Right kidney (tissue), 1 donor: ENCODE results near the gene SLC22A7.

Experiments
- DNase-seq: peaks from one replicate; pipeline ENCODE4 v3.0.0-alpha.2; 2016

Gene SLC22A7

DNA sequence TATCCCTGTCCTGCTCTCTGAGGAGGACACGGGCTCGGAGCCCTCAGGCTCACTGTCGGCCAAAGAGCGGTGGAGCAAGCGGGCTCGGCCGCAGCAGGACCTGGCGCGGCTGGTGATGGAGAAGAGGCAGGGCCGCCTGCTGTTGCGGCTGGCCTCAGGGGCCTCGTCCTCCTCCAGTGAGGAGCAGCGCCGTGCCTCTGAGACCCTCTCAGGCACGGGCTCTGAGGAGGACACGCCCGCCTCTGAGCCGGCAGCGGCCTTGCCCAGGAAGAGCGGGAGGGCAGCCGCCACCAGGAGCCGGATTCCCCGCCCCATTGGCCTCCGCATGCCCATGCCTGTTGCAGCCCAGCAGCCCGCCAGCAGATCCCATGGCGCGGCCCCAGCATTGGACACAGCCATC lies 14.2 kb upstream of the SLC22A7 start:
- no peak for DNase-seq

DNA sequence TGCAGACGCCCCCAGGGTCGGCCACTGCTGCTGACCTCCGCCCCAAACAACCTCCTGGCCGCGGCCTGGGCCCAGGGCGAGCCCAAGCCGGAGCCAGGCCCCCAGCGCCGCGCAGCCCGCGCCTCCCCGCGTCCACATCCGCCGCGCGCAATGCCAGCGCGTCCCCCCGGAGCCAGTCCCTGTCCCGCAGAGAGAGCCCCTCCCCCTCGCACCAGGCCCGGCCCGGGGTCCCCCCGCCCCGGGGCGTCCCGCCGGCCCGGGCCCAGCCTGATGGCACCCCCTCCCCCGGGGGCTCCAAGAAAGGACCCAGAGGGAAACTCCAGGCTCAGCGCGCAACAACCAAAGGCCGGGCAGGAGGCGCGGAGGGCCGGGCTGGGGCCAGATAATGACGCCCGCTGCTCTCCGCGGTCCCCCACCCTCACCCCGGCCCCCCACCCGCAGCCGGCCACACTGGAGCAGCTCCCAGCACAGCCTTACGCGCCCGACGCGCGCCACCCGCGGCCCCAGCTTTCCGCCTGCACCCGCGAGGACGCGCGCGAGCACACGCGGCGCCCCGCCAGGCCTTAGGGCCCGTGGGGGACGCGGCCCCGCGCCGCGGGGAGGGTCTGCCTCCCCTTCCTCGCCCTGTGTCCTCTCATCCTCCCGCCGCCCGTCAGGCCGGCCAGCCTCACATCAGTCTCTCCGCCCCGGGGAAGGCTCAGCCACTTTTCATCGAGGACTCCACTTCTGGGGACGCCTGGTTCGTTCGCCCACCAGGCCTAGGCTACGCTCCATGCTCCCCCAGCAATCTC lies 12.9 kb upstream of the SLC22A7 start:
- peak; percentile 64 for DNase-seq

DNA sequence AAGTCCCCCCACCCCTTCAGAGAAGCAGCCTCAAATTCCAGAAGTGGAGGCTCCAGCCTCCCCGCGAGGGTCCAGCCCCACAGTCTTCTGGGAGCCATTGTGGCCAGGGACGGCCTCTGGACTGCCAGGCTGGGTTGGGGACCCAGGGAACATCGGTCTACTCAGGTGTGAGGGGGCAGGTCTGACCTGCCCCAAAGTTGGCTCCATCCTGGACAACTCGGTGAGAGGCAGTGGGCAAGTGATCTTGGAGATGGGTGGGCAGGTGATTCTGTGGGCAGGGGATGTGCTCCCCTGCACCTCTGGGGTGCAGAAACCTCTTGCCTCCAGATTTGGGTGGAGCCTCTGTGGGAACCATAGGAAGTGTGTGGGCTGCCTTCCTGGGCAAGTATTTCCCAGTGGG lies 12.2 kb upstream of the SLC22A7 start:
- DNase-seq: no peak

DNA sequence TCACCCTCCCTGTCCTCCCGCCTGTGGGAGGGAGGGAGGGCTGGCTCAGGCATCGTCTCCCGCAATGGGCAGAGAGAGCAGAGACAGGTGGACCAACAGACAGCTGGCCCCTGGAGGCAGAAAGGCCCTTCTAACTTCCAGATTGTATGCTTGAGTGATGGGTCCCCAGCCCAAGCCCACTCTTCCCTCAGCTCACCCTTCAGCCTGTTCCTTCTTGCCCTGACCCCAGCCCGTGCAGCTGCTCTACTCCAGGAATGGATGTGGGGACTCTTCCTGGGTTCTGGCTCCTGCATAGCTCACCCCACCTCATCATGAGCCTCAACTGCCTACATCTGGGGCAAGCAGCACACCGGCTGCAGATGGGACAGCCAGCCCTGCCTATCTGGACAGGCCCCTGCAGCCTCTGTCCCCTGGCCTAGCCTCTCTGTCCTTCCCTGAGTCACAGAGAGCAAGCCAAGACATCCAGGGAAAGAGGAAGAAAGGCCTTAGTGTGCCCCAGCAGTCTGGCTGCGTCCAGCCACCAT lies 11.5 kb upstream of the SLC22A7 start:
- no peak for DNase-seq

DNA sequence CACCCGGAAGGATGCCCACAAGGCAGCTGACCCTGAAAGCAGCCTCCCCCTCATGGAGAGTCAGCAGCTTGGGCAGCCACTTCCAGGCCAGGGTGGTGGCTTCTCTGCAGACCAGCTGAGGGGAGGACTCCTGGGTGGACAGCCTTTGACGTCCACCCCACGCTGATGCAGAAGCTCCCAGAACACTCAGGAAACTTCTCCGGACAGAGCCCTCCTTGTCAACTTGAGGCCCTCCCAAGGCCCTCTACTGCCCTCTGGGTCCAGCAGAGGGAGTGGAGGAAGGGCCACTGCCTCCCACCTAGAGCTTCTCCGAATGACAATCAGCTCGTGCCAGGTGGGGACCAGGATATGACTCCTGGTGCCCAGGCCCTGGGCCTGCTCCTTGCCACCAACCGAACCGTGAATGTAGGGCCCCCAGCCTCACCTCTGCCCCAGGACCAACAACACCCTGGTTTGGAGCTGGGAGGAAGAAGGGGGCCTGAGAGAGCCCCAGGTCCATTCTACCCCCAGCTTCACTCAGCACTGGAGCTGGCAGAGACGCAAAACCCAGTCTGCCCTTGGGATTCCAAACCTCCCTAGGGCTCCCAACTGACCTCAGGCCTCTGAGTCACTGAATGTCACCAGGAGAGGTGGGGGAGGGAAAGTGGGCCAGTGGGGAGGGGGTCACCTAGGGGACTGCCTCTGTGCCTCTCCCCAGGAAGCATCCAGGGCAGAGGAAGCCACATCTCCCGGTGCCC lies 10.9 kb upstream of the SLC22A7 start:
- peak; percentile 33 for DNase-seq

DNA sequence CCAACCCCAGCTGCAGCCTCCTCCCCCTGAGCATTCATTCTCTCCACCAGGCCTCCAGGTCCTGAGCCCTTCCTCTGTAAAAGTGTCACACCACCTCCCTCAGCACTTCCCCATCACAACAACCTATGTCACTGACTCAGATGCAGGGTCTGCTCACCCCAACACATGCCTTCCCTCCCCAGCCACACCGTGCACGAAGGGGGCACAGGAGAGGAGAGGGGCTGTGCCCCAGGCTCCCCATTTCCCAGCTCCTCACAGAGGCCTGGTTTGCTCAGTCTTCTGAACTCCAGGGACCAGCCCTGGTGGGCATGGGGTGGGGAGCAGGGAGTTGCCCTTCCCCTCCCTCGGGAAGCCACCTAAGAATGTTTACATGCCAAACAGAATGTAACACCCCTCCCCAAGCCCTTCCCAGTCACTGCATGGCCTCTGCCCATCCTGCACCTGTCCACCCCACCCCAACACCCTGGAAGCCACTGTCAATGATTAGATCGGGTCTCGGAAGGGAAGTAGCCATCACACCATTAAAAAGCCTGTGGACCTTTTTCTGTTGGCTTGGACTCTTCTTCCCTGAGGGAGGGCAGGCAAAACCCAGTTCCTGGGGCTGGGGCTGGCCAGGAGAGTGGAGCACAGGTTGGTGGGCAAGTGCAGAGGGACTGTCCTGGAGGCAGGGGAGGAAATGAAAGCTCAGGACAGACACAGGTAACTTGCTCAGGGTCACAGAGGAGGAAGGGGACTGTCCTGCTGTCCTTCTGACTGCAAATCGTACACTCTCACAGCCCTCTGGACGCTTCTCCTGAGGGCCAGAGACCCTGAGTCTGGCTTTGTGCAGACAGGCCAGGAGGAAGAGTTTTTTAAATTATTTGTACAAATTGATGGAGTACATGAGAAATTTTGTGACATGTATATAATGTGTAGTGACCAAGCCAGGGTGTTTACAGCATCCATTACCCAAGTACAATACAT lies 10.1 kb upstream of the SLC22A7 start:
- DNase-seq: no peak

DNA sequence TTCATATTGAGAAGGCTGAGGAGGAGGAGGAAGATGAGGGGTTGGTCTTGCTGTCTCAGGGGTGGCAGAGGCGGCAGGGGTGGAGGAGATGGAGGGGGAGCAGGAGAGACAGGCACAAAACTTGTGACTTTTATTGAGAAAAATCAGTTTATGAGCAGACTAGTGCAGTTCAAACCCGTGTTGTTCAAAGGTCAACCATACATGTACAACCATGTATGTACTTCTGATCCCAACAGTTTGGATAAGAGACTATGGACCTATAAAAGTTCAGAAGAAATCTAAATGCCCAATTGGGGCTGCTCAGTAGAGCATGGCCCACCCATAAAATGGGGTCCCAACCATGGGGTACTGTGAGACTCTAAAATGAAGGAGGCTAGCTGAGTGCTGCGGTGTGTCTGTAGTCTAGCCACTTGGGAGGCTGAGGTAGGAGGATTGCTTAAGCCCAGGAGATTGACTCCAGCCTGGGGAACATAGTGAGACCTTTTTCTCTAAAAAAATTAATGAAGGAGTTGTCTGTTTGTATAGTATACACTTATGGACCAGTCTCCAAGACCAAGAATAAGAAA lies 7.6 kb upstream of the SLC22A7 start:
- DNase-seq: no peak

DNA sequence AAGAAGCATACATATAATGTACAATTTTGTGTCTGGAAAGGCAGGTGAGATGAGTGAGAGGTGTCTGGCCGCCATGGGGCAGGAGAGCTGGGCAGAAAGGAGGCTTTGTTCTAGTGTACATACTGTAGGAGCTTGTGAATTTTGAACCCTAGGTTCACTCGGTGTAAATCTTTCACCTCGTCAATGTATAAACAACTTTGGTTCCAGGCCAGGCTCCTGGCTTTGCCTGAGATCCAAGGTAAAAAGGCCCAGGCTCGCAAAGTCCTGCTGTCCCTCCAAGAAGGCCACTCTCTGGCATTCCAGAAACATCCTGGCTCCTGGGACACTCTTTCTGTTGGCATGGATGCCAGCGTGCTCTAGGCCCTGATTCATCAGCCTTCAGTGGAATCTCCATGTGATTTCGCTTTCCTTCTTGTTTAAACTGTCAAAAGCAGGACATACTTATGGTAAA lies 7.1 kb upstream of the SLC22A7 start:
- no peak for DNase-seq

DNA sequence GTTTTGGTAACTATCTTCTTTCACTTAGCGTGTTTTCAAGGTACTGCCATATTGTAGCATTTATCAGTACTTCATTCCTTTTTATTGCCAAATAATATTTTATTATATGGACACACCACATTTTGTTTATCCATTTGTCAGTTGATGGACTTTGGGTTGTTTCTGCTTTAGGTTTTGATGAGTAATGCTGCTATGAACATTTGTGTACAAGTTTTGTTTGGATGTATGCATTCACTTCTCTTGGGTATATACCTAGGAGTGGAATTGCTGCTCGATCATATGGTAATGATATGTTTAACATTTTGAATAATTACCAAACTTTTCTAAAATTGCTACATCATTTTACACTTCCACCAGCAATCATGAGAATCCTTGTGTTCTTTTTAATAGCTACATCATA lies 6.4 kb upstream of the SLC22A7 start:
- DNase-seq: no peak

DNA sequence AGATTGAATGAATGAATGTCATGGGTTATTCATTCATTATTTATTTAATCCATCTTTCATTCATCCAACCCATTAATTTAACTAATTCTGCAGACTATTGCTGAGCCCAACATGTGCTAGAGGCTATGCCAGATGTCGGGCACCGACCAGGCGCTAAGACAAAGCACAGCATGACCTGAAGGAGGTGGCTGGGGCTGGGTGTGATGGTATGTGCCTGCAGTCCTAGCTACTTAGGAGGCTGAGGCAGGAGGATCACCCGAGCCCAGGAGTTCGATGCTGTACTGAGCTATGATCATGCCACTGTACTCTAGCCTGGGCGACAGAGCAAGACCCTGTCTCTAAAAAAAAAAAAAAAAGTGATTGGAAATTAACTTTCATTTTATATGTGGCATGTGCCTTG lies 5.7 kb upstream of the SLC22A7 start:
- DNase-seq: no peak

DNA sequence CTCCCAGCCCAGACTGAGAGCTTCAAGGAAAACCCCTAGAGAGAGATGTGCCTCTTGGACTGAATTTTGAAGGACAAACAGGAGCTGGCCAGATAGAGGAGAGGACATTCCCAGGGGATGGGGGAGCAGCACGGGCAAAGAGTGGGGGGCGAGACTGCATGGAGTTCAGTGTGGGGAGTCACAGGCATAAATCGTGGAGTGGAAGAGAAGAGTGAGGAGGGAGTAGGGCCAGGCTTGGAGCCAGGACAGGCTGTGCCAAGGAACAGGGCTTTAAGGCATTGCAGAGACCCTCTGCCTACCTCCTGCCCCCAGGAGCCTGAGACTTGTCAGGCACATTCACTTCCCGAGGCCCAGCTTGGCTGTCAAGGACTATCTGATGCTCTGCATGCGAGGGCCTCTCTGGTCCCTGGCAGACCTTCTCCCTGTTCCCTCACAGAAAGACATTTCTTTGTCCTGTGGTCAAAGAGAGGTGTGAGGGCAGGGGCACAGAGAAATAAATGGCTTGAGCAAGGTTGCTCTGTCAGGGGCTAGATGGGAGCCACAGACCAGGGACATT lies 5.2 kb upstream of the SLC22A7 start:
- no peak for DNase-seq

DNA sequence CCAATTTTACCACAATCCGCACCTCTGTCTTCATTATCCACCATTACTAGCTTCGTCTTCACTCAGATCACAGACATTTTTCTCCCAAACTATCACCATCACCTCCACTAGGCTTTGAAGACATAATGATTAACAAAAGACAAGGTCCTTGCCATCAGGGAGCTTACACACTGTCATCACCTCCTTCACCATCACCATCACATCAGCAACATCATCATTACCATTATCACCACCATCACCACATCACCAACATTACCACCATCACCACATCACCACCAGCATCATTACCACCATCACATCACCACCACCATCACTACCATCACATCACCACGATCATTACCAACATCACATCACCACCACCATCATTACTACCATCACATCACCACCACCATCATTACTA lies 4.4 kb upstream of the SLC22A7 start:
- DNase-seq: no peak

DNA sequence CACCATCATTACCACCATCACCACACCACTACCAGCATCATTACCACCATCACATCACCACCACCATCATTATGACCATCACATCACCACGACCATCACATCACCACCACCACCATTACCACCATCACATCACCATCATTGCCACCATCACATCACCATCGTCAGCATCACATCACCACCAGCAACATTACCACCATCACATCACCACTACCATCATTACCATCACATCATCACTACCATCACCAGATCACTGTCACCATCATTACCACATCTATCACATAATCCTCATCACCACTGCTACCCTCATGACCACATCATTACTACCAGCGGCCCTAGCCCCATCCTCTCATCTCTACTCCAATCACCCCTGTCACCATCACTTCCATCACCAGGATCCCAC lies 3.5 kb upstream of the SLC22A7 start:
- no peak for DNase-seq

DNA sequence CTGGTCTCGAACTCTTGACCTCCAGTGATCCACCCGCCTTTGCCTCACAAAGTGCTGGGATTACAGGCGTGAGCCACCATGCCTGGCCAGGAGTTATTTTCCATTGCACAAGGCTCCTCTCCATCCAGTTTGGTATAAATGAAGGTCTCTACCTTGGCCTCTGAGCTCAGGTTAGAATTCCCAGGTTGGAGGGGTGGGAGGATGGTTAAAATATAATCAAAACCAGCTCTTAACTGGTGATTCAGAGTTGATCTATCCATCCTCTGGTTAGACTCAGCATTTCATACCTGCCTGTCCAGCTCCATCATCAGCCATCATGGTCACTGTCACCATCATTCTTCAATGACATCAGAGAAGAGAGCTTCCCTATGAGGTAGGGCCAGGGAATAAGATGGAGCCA lies 2.6 kb upstream of the SLC22A7 start:
- no peak for DNase-seq

DNA sequence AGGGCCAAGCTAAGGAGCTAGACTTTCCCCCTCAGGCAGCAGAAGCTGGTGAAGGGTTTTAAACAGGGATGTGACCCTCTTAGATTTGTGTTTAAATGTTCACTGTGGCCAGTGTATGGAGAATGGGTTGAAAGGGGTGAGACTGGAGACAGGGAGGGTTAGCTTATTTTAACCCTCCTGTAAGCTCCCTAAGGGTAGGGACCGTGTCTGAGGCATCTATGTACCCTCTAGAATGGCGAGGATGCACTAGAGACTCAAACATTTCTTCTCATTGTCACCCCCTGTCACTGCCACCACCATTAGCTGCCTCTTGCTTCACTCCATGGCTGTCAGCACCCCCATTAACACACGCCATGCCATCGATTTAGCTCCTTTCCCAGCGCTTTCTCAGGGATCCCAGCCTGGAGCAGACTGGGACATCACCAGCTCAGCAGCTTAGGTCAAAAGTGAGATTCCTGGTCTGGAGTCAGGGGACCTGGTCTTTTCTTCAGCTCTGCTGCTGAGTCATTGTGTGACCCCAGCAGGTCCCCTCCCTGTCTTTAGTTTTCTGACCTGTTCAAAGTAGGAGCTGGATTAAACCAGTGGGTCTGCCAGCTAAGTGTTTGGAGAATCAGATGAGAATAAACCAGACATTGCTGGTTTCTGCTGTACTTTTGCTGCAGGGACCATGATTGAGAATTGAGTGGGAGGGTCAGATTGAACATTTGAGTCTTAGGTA lies 1.1 kb upstream of the SLC22A7 start:
- no peak for DNase-seq

DNA sequence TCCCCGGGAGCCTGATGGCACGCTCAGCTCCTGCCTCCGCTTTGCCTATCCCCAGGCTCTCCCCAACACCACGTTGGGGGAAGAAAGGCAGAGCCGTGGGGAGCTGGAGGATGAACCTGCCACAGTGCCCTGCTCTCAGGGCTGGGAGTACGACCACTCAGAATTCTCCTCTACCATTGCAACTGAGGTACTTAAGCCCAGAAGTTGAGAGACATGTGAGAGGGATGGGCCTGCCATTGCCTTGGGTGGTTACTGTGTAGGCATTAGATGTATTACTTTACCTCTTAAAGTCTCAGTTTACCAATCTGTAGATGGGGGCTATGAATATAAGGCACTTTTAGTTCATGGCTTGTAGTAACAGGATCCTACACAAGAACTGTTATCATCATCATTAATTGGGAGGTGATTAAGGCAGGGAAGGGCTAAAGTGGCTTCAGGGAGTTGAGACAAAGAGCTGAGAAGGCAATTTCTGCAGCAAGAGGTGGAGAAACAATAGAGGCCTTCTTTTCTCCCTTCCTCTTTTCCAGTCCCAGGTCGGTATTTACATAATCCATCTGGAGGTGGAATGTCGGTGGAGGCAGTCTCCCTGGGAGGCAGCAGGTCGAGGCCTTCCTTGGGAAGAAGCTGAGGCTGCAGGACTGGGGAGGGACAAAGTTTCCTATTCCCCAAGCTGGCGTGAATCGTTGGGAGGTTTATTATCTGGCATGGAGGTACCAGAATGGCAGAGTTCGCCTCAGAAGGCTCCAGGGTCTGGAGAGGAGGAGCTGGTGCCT lies 691 bp downstream of the SLC22A7 start:
- no peak for DNase-seq

DNA sequence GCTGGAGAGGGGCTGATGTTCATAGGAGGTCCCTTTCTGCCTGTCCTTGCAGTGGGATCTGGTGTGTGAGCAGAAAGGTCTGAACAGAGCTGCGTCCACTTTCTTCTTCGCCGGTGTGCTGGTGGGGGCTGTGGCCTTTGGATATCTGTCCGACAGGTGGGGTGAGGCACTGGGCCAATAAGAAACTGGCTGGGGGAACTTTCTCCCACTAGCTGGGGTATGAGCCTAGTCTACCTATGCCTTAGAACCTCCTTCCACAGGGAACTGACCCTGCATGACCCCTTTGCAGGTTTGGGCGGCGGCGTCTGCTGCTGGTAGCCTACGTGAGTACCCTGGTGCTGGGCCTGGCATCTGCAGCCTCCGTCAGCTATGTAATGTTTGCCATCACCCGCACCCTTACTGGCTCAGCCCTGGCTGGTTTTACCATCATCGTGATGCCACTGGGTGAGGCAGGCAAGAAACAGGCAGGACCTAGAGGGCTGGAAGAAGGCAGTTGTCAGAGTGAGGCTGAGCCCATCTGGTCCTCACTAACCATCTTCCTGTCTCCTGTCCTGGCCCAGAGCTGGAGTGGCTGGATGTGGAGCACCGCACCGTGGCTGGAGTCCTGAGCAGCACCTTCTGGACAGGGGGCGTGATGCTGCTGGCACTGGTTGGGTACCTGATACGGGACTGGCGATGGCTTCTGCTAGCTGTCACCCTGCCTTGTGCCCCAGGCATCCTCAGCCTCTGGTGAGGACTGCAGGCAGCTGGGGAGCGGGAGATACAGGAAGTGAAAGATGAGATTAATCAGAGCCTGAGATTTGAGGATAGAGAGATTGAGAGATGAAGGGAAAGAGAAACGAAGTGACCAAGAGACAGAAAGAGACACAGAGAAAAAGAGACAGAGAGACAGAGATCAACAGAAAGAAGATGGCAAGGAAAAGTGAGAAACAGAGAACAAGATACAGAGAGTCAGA lies 1.6 kb downstream of the SLC22A7 start:
- no peak for DNase-seq

DNA sequence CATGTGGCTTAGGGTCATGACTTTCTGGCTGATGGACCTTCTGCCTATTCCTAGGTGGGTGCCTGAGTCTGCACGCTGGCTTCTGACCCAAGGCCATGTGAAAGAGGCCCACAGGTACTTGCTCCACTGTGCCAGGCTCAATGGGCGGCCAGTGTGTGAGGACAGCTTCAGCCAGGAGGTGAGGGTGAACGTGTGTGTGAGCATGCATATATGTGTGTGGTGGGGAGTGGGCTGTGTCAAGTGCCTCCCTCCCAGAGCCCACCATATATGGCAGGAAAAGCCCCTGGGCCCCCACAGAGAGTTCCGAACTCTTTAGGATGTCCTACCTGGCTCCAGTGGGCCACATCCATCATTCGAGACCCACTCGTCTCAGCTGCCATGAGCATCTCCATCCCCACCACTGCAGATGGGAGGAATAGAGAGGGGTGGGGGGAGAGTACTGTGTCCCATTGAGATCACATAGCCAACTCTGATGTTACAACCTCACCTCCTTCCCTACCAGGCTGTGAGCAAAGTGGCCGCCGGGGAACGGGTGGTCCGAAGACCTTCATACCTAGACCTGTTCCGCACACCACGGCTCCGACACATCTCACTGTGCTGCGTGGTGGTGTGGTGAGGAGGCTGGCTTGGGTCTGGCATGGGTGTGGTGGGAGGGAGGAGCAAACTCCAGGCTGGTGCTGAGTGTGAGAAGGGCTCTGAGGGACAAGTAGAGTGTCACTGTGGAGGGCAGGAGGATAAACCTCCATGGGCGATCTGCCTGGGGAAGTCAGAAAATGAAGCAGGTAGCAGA lies 3.2 kb downstream of the SLC22A7 start:
- no peak for DNase-seq
